ENCODE data around the gene EZH1. TPM values are rescaled to one million over a fixed set of nuclear protein-coding genes. Genes with fewer than 3 reads are reported as not detected.
A peak's percentile ranks its signal among the peaks of the same experiment; 100 is the strongest.
"Not testable (repeated sequence)": the region's sequence is repeated elsewhere in the genome, so short reads cannot be mapped to it uniquely, and the experiment has no call there.

The EZH1 gene
- total and polyA plus RNA-seq, 4 donors: 28.7 to 53.5 (median 42.8) TPM

DNA sequence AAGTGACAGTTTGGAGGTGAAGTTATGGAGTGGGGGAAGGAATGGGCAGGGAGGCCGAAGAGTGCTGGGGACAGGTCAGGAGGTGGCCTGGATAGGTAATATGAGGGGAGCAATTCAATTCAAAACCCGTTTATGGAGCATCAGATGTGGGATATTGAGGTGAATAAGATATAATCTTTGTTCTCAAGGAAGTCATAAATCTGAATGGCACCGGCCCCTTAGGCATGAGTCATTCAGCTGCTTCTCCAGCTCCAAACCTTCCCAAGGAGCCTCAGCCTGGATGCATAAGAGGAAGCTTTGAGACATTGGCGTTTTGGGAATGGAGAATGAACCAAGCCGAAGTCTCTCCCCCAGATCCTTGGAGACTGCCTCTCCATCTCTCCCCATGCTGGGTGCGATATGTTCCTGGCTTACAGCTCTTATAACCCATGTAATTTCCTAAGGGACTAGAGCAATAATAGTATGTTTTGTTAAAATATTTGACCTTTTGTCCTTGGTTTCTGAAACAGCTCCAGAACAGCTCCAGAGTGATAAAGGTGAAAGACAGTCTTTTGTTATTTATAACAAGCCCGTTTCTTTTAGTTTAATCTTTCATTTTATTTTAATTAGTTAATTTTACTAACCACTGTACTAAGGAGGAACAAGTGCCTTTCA is 84.0 kb downstream of the EZH1 start:
- Histone ChIP-seq H3K27me3 (ENCODE audit: control insufficient read depth, insufficient read depth, low read length) (no peaks in the 10 kb centered on the region), H3K4me3 (ENCODE audit: low read depth, low read length) (no peak overlapping the region), H3K36me3 (ENCODE audit: control insufficient read depth, insufficient read depth, low read length) (peaks cover 32% of the 10 kb centered on the region), H3K27ac (ENCODE audit: low read depth, low read length) (no peak overlapping the region), H3K9me3 (ENCODE audit: control insufficient read depth, insufficient read depth, low read length) (no peaks in the 10 kb centered on the region), H3K4me1 (ENCODE audit: control insufficient read depth, insufficient read depth, low read length) (peaks cover 14% of the 10 kb centered on the region)
- 83% methylated on average over 2 of the region's 7 CpGs for WGBS (ENCODE audit: insufficient coverage)
- no peak for DNase-seq (ENCODE audit: low read depth in 4 of 6, low spot score in 6 of 6)

DNA sequence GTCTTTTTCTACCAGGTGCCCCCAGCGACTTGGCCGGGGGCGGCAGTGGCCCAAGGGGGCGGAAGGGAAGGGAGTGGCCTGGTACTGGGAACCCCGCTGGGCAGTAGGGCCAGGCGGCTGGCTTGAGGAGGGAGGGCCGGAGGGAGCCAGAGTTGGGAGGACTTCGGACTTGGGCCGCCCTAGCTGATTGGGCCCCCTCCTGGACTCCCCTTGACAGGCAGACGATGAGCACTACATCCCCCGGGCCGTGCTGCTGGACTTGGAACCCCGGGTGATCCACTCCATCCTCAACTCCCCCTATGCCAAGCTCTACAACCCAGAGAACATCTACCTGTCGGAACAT is 84.9 kb downstream of the EZH1 start:
- H3K4me3 ChIP-seq (ENCODE audit: low read depth, low read length): peak overlapping the region; percentile 82
- H3K4me1 ChIP-seq (ENCODE audit: control insufficient read depth, insufficient read depth, low read length): peaks cover 14% of the 10 kb centered on the region
- H3K27ac ChIP-seq (ENCODE audit: low read depth, low read length); H3K9me3 ChIP-seq (ENCODE audit: control insufficient read depth, insufficient read depth, low read length); DNase-seq (ENCODE audit: low read depth in 4 of 6, low spot score in 6 of 6); H3K27me3 ChIP-seq (ENCODE audit: control insufficient read depth, insufficient read depth, low read length): not testable (repeated sequence)
- peaks cover 25% of the 10 kb centered on the region for H3K36me3 ChIP-seq (ENCODE audit: control insufficient read depth, insufficient read depth, low read length)
- no CpG with 5 or more reads among the region's 14 CpGs for WGBS (ENCODE audit: insufficient coverage)

- H3K27ac ChIP-seq (ENCODE audit: low read depth, low read length): peak within 1 kb of the TSS; percentile 75
- peaks cover 15% of the 10 kb centered on the region for H3K4me1 ChIP-seq (ENCODE audit: control insufficient read depth, insufficient read depth, low read length)
- under 1% methylated on average over 50 of the region's 59 CpGs for WGBS (ENCODE audit: insufficient coverage)
- DNase-seq (ENCODE audit: low read depth in 4 of 6, low spot score in 6 of 6): peak in 5 of 6 donors; percentile 82 to 98 (median 90)
- peak within 1 kb of the TSS; percentile 82 for H3K4me3 ChIP-seq (ENCODE audit: low read depth, low read length)
- H3K9me3 ChIP-seq (ENCODE audit: control insufficient read depth, insufficient read depth, low read length): no peaks in the 10 kb centered on the region
- H3K36me3 ChIP-seq (ENCODE audit: control insufficient read depth, insufficient read depth, low read length): peaks cover 23% of the 10 kb centered on the region
- no peaks in the 10 kb centered on the region for H3K27me3 ChIP-seq (ENCODE audit: control insufficient read depth, insufficient read depth, low read length)
Measured at GRCh38 chr17:42659079-42659931, 85.5 kb downstream of the EZH1 start, which contains the start of gene TUBG2. Gene TUBG2 (plus strand): TSS chr17:42659284. CDS start chr17:42659504, 220 bp downstream.

- no peak overlapping the region for H3K27ac ChIP-seq (ENCODE audit: low read depth, low read length)
- no peaks in the 10 kb centered on the region for H3K27me3 ChIP-seq (ENCODE audit: control insufficient read depth, insufficient read depth, low read length)
- H3K4me1 ChIP-seq (ENCODE audit: control insufficient read depth, insufficient read depth, low read length): peaks cover 28% of the 10 kb centered on the region
- H3K9me3 ChIP-seq (ENCODE audit: control insufficient read depth, insufficient read depth, low read length): no peaks in the 10 kb centered on the region
- 83% methylated on average over 4 of the region's 9 CpGs for WGBS (ENCODE audit: insufficient coverage)
- H3K36me3 ChIP-seq (ENCODE audit: control insufficient read depth, insufficient read depth, low read length): peaks cover 12% of the 10 kb centered on the region
- no peak for DNase-seq (ENCODE audit: low read depth in 4 of 6, low spot score in 6 of 6)
- H3K4me3 ChIP-seq (ENCODE audit: low read depth, low read length): no peak overlapping the region
Measured at GRCh38 chr17:42657824-42658588, 86.8 kb downstream of the EZH1 start.

- no peak for DNase-seq (ENCODE audit: low read depth in 4 of 6, low spot score in 6 of 6)
- WGBS (ENCODE audit: insufficient coverage): 71% methylated on average over 2 of the region's 2 CpGs
- no peak overlapping the region for H3K4me3 ChIP-seq (ENCODE audit: low read depth, low read length)
- peaks cover 28% of the 10 kb centered on the region for H3K4me1 ChIP-seq (ENCODE audit: control insufficient read depth, insufficient read depth, low read length)
- no peaks in the 10 kb centered on the region for H3K27me3 ChIP-seq (ENCODE audit: control insufficient read depth, insufficient read depth, low read length)
- H3K9me3 ChIP-seq (ENCODE audit: control insufficient read depth, insufficient read depth, low read length): no peaks in the 10 kb centered on the region
- H3K27ac ChIP-seq (ENCODE audit: low read depth, low read length): no peak overlapping the region
- no peaks in the 10 kb centered on the region for H3K36me3 ChIP-seq (ENCODE audit: control insufficient read depth, insufficient read depth, low read length)
Measured at GRCh38 chr17:42655528-42655927, 89.3 kb downstream of the EZH1 start.

- no peaks in the 10 kb centered on the region for H3K9me3 ChIP-seq (ENCODE audit: control insufficient read depth, insufficient read depth, low read length)
- peak in 3 of 6 donors; percentile 44 to 87 (median 61) for DNase-seq (ENCODE audit: low read depth in 4 of 6, low spot score in 6 of 6)
- H3K27me3 ChIP-seq (ENCODE audit: control insufficient read depth, insufficient read depth, low read length): no peaks in the 10 kb centered on the region
- H3K4me1 ChIP-seq (ENCODE audit: control insufficient read depth, insufficient read depth, low read length): peaks cover 14% of the 10 kb centered on the region
- H3K4me3 ChIP-seq (ENCODE audit: low read depth, low read length): peak overlapping the region; percentile 52
- peak overlapping the region; percentile 47 for H3K27ac ChIP-seq (ENCODE audit: low read depth, low read length)
- no peaks in the 10 kb centered on the region for H3K36me3 ChIP-seq (ENCODE audit: control insufficient read depth, insufficient read depth, low read length)
- WGBS (ENCODE audit: insufficient coverage): 10% methylated on average over 30 of the region's 42 CpGs
Measured at GRCh38 chr17:42653179-42654124, 91.4 kb downstream of the EZH1 start.

DNA sequence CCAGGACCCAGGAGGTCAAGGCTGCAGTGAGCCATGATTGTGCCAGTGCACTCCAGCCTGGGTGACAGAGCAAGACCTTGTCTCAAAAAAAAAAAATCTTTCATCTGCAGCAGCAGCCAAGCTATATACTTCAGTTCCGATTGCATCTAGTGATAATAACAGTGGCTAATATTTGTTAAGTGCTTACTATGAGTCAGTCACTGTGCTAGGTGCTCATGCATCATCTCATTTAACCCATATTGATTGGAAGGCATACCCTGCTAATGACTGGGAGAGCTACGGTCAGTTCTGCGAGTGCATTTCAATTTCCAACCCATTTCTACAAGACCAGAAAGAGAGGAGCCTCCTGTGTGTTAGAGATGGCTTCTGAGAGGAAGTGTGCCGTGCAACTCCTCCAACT is 93.4 kb downstream of the EZH1 start:
- WGBS (ENCODE audit: insufficient coverage): no CpG with 5 or more reads among the region's 4 CpGs
- no peaks in the 10 kb centered on the region for H3K27me3 ChIP-seq (ENCODE audit: control insufficient read depth, insufficient read depth, low read length)
- peaks cover 14% of the 10 kb centered on the region for H3K4me1 ChIP-seq (ENCODE audit: control insufficient read depth, insufficient read depth, low read length)
- H3K9me3 ChIP-seq (ENCODE audit: control insufficient read depth, insufficient read depth, low read length): no peaks in the 10 kb centered on the region
- no peak for DNase-seq (ENCODE audit: low read depth in 4 of 6, low spot score in 6 of 6)
- H3K36me3 ChIP-seq (ENCODE audit: control insufficient read depth, insufficient read depth, low read length): no peaks in the 10 kb centered on the region
- no peak overlapping the region for H3K4me3 ChIP-seq (ENCODE audit: low read depth, low read length)
- H3K27ac ChIP-seq (ENCODE audit: low read depth, low read length): no peak overlapping the region

Data from spinal cord (tissue), 10 donors.